KMS-11 (cell line): ENCODE results near the gene ATXN7.

ENCODE experiments used
- H2AFZ ChIP-seq: fragments of 200-600 bp; sonication (generic); 2 replicates; pipeline ENCODE4 v1.6.1; 2016; ENCODE audit warnings: antibody characterized with exemption, mixed run types, low read depth
- H3K27ac ChIP-seq: fragments of 200-600 bp; sonication (generic); 2 replicates; pipeline ENCODE4 v1.6.1; 2016; ENCODE audit warnings: mild to moderate bottlenecking, mixed run types
- H3K27me3 ChIP-seq: fragments of 200-600 bp; sonication (generic); 2 replicates; pipeline ENCODE4 v1.6.1; 2017; ENCODE audit warnings: mild to moderate bottlenecking, low read depth, mixed run types, moderate library complexity; ENCODE audit not compliant: insufficient read depth
- H3K36me3 ChIP-seq: fragments of 200-600 bp; sonication (generic); 2 replicates; pipeline ENCODE4 v1.6.1; 2017; ENCODE audit warnings: mild to moderate bottlenecking, mixed run types; ENCODE audit not compliant: insufficient read depth
- H3K4me1 ChIP-seq: fragments of 200-600 bp; sonication (generic); 2 replicates; pipeline ENCODE4 v1.6.1; 2016; ENCODE audit warnings: mild to moderate bottlenecking, low read depth, mixed run types; ENCODE audit not compliant: poor library complexity, severe bottlenecking
- H3K4me2 ChIP-seq: fragments of 200-600 bp; sonication (generic); 2 replicates; pipeline ENCODE4 v1.7.0; 2016; ENCODE audit warnings: mild to moderate bottlenecking, mixed run types
- H3K4me3 ChIP-seq: fragments of 200-600 bp; sonication (generic); IDR thresholded peaks from 2 replicates; pipeline ENCODE4 v1.6.1; 2017; ENCODE audit warnings: low read depth, low read length, mixed read lengths; ENCODE audit not compliant: insufficient read depth
- H3K79me2 ChIP-seq: fragments of 200-600 bp; sonication (generic); 2 replicates; pipeline ENCODE4 v1.6.1; 2016; ENCODE audit warnings: low read depth, mixed run types; ENCODE audit not compliant: insufficient read depth
- H3K9ac ChIP-seq: fragments of 200-600 bp; sonication (generic); 2 replicates; pipeline ENCODE4 v1.6.1; 2016; ENCODE audit warnings: mild to moderate bottlenecking, mixed run types
- H4K20me1 ChIP-seq: fragments of 200-600 bp; sonication (generic); 2 replicates; pipeline ENCODE4 v1.6.1; 2016; ENCODE audit warnings: mild to moderate bottlenecking, mixed run types; ENCODE audit not compliant: insufficient read depth
- TF ChIP-seq, protein P1 (sequence below): fragments of 200-600 bp; sonication (generic); conservative IDR thresholded peaks from 2 replicates; pipeline ENCODE4 v1.6.1; 2017; ENCODE audit warnings: low read depth, mild to moderate bottlenecking, antibody characterized with exemption, low read length, moderate library complexity, mixed read lengths

ATXN7 gene

DNA sequence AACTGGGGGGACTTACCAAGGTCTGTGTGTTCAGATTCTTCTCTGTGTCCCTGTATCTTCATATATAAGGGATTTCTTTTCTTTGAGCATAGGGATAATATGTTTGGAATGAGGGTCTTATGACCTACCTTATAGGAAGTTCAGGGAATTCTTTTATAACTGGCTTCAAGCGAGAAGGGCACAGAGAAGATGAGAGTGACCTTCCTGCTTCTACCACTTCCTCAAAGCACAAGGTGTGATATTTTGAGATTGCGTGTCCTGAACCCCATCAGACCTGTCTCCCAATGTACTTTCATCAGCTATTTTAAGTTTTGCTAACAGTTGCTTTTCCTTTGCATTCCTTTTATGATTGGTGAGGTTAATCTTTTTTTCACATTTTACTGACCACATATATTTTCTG is 162.7 kb downstream of the ATXN7 start:
- Histone ChIP-seq H3K27me3 (no peaks in the 10 kb centered on the region), H4K20me1 (no peaks in the 10 kb centered on the region), H3K79me2 (peaks cover 18% of the 10 kb centered on the region), H3K4me2 (no peak overlapping the region), H3K27ac (no peak overlapping the region), H2AFZ (no peak overlapping the region), H3K4me3 (no peak overlapping the region), H3K36me3 (no peaks in the 10 kb centered on the region), H3K4me1 (peaks cover 19% of the 10 kb centered on the region), H3K9ac (no peak overlapping the region)
- TF ChIP-seq, protein P1, sequence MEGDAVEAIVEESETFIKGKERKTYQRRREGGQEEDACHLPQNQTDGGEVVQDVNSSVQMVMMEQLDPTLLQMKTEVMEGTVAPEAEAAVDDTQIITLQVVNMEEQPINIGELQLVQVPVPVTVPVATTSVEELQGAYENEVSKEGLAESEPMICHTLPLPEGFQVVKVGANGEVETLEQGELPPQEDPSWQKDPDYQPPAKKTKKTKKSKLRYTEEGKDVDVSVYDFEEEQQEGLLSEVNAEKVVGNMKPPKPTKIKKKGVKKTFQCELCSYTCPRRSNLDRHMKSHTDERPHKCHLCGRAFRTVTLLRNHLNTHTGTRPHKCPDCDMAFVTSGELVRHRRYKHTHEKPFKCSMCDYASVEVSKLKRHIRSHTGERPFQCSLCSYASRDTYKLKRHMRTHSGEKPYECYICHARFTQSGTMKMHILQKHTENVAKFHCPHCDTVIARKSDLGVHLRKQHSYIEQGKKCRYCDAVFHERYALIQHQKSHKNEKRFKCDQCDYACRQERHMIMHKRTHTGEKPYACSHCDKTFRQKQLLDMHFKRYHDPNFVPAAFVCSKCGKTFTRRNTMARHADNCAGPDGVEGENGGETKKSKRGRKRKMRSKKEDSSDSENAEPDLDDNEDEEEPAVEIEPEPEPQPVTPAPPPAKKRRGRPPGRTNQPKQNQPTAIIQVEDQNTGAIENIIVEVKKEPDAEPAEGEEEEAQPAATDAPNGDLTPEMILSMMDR = no peak

GRCh38 chr3:64027658-64028057 is 164.0 kb downstream of the ATXN7 start:
- TF ChIP-seq, protein P1 = no peak
- H2AFZ ChIP-seq = no peak overlapping the region
- H3K9ac ChIP-seq = no peak overlapping the region
- H4K20me1 ChIP-seq = no peaks in the 10 kb centered on the region
- no peaks in the 10 kb centered on the region for H3K36me3 ChIP-seq
- H3K79me2 ChIP-seq = peaks cover 5% of the 10 kb centered on the region; the same call in 1 of the 2 replicates
- H3K4me1 ChIP-seq = peaks cover 13% of the 10 kb centered on the region
- no peaks in the 10 kb centered on the region for H3K27me3 ChIP-seq
- H3K4me2 ChIP-seq = no peak overlapping the region
- H3K4me3 ChIP-seq = no peak overlapping the region
- no peak overlapping the region for H3K27ac ChIP-seq

GRCh38 chr3:64028754-64029153 is 165.1 kb downstream of the ATXN7 start:
- no peaks in the 10 kb centered on the region for H3K79me2 ChIP-seq

DNA sequence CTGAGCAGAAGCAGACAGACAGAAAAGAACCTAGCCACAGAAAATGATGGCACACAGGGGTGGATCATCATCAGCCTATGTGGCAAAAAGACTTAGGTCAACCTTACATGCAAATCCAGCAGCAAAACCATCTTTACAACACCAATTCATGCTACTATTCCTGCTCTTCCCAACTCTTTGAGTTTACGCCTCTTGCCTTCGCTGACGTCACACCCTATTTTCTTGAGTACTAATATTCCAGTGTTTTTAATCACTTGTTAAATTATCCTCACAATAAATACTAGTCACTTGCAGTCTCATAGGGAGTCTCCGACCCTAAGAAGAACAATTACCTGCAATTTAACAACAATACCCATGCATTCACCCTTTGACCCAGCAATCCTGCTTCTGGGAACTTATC is 165.6 kb downstream of the ATXN7 start:
- no peak overlapping the region for H3K9ac ChIP-seq
- no peaks in the 10 kb centered on the region for H3K79me2 ChIP-seq
- no peak overlapping the region for H3K4me3 ChIP-seq
- no peak overlapping the region for H3K4me2 ChIP-seq
- H3K36me3 ChIP-seq = no peaks in the 10 kb centered on the region
- no peak overlapping the region for H2AFZ ChIP-seq
- H3K27me3 ChIP-seq = no peaks in the 10 kb centered on the region
- H3K27ac ChIP-seq = no peak overlapping the region
- TF ChIP-seq, protein P1 = no peak
- no peaks in the 10 kb centered on the region for H4K20me1 ChIP-seq
- peaks cover 9% of the 10 kb centered on the region for H3K4me1 ChIP-seq

More at GRCh38 chr3:64028754-64029153, 165.1 kb downstream of the ATXN7 start:
- TF ChIP-seq, protein P1 = no peak
- no peak overlapping the region for H2AFZ ChIP-seq
- no peak overlapping the region for H3K4me3 ChIP-seq
- H3K9ac ChIP-seq = no peak overlapping the region
- H4K20me1 ChIP-seq = no peaks in the 10 kb centered on the region
- peaks cover 11% of the 10 kb centered on the region for H3K4me1 ChIP-seq
- no peak overlapping the region for H3K27ac ChIP-seq
- H3K27me3 ChIP-seq = no peaks in the 10 kb centered on the region
- no peaks in the 10 kb centered on the region for H3K36me3 ChIP-seq
- no peak overlapping the region for H3K4me2 ChIP-seq
